ENCODE measurements around the gene HOXD3. TPM values are rescaled to one million over a fixed set of nuclear protein-coding genes. Genes with fewer than 3 reads are reported as not detected.

HOXD3 gene
- total RNA-seq, 4 donors from 2014 or later, result 10.5 to 11.7 (median 11.0) TPM

- 78 to 82% methylated on average over 6 of the region's 6 CpGs for WGBS, 2 donors
- peaks cover 1 to 92% of the 10 kb centered on the region in 2 donors for H3K27me3 ChIP-seq
These were observed 1.6 kb upstream of the HOXD3 start for GRCh38 chr2:176155356-176156044.

GRCh38 chr2:176156301-176156806 lies 753 bp upstream of the HOXD3 start:
- Histone ChIP-seq H3K4me3 (no peak overlapping the region), H3K4me1 (peaks cover 0 to 34% (median 9%) of the 10 kb centered on the region in 4 donors), H3K27me3 (peaks cover 3 to 92% of the 10 kb centered on the region in 2 donors), H3K27ac (no peak overlapping the region), H3K9me3 (no peaks in the 10 kb centered on the region), H3K36me3 (peaks cover 0 to 30% (median 0%) of the 10 kb centered on the region in 3 donors)
- TF ChIP-seq POLR2A (IDR thresholded peaks at IDR 0.05) (no peak), EP300 (IDR thresholded peaks at IDR 0.05) (no peak)
- TF ChIP-seq, protein P1, sequence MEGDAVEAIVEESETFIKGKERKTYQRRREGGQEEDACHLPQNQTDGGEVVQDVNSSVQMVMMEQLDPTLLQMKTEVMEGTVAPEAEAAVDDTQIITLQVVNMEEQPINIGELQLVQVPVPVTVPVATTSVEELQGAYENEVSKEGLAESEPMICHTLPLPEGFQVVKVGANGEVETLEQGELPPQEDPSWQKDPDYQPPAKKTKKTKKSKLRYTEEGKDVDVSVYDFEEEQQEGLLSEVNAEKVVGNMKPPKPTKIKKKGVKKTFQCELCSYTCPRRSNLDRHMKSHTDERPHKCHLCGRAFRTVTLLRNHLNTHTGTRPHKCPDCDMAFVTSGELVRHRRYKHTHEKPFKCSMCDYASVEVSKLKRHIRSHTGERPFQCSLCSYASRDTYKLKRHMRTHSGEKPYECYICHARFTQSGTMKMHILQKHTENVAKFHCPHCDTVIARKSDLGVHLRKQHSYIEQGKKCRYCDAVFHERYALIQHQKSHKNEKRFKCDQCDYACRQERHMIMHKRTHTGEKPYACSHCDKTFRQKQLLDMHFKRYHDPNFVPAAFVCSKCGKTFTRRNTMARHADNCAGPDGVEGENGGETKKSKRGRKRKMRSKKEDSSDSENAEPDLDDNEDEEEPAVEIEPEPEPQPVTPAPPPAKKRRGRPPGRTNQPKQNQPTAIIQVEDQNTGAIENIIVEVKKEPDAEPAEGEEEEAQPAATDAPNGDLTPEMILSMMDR (IDR thresholded peaks at IDR 0.05), result no peak
- DNase-seq (ENCODE audit: low spot score in 2 of 2), result no peak
- 81 to 88% methylated on average over 8 of the region's 8 CpGs for WGBS, 2 donors

More at GRCh38 chr2:176155356-176156044, 1.6 kb upstream of the HOXD3 start:
- Histone ChIP-seq H3K36me3 (peaks cover 0 to 37% (median 0%) of the 10 kb centered on the region in 3 donors), H3K27ac (no peak overlapping the region), H3K4me1 (peaks cover 0 to 28% (median 9%) of the 10 kb centered on the region in 4 donors), H3K4me3 (no peak overlapping the region), H3K9me3 (no peaks in the 10 kb centered on the region)
- DNase-seq (ENCODE audit: low spot score in 2 of 2), result no peak
- TF ChIP-seq, protein P1 (IDR thresholded peaks at IDR 0.05), result no peak
- TF ChIP-seq POLR2A (IDR thresholded peaks at IDR 0.05) (no peak), EP300 (IDR thresholded peaks at IDR 0.05) (no peak)

GRCh38 chr2:176157499-176158185 lies 535 bp downstream of the HOXD3 start:
- TF ChIP-seq EP300 (IDR thresholded peaks at IDR 0.05) (no peak), POLR2A (IDR thresholded peaks at IDR 0.05) (no peak)
- TF ChIP-seq, protein P1 (IDR thresholded peaks at IDR 0.05), result no peak
- WGBS, 2 donors, result 46 to 55% methylated on average over 43 of the region's 43 CpGs

GRCh38 chr2:176158186-176158591 lies 1.1 kb downstream of the HOXD3 start:
- H3K4me3 ChIP-seq, result no peak overlapping the region
- H3K4me1 ChIP-seq, result peaks cover 0 to 44% (median 9%) of the 10 kb centered on the region in 4 donors
- no peak overlapping the region for H3K27ac ChIP-seq
- H3K36me3 ChIP-seq, result peaks cover 0 to 16% (median 0%) of the 10 kb centered on the region in 3 donors
- DNase-seq (ENCODE audit: low spot score in 2 of 2), result no peak
- WGBS, 2 donors, result 66 to 69% methylated on average over 22 of the region's 22 CpGs
- TF ChIP-seq POLR2A (IDR thresholded peaks at IDR 0.05) (no peak), EP300 (IDR thresholded peaks at IDR 0.05) (no peak)
- TF ChIP-seq, protein P1 (IDR thresholded peaks at IDR 0.05), result no peak
- peaks cover 3 to 92% of the 10 kb centered on the region in 2 donors for H3K27me3 ChIP-seq
- H3K9me3 ChIP-seq, result no peaks in the 10 kb centered on the region

More at GRCh38 chr2:176157499-176158185, 535 bp downstream of the HOXD3 start:
- Histone ChIP-seq H3K27ac (no peak overlapping the region), H3K4me1 (peaks cover 0 to 41% (median 9%) of the 10 kb centered on the region in 4 donors), H3K9me3 (no peaks in the 10 kb centered on the region), H3K27me3 (peaks cover 3 to 92% of the 10 kb centered on the region in 2 donors), H3K36me3 (peaks cover 0 to 22% (median 0%) of the 10 kb centered on the region in 3 donors), H3K4me3 (peak overlapping the region in 2 of 4 donors; percentile 16 to 21)
- no peak for DNase-seq (ENCODE audit: low spot score in 2 of 2)
